ENCODE measurements around the gene TMEM60.
"Not testable (repeated sequence)": the region's sequence is repeated elsewhere in the genome, so short reads cannot be mapped to it uniquely, and the experiment has no call there.

Gene TMEM60, protein sequence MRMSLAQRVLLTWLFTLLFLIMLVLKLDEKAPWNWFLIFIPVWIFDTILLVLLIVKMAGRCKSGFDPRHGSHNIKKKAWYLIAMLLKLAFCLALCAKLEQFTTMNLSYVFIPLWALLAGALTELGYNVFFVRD

DNA sequence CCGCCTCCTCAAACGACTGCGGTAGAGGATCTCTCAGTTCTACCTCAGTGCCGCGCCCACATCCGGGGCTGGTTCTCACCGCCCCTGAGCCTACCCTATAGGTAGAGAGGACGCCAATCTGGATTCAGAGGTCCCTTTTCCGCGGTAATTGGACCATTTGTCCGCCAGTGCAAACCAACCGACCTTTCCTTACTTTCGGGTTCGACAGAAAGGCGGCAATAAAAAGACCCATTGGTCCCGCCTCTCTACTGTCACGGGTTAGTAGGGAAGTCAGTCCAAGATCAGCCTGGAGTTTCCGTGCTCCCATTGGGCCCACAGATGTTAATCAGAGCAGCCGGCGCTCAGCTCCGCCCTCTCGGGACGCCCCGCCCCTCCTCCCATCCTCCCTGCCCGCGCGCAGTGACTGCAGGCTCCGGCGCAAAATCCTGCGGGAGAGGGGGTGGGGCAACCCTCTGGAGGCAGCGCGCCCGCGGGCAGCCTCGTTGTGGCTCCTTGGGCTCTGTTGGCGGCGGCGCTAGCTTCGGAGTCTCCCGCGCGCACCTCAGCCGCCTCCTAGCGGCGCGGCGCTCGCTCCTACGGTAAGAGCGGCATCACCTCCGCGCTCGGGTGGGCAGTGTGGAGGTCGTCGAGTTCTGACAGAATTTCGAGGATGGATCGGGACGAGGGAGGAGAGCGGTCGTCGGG lies at the start of gene TMEM60, which contains the start of gene PHTF2:
Gene TMEM60, minus strand, starts transcription at position 41 of the 684 bp plus-strand sequence. CDS start 4,061 bp downstream, outside the sequence.
Gene PHTF2, plus strand, starts transcription at position 380 of the 684 bp plus-strand sequence.
- peak; percentile 90 for DNase-seq

DNA sequence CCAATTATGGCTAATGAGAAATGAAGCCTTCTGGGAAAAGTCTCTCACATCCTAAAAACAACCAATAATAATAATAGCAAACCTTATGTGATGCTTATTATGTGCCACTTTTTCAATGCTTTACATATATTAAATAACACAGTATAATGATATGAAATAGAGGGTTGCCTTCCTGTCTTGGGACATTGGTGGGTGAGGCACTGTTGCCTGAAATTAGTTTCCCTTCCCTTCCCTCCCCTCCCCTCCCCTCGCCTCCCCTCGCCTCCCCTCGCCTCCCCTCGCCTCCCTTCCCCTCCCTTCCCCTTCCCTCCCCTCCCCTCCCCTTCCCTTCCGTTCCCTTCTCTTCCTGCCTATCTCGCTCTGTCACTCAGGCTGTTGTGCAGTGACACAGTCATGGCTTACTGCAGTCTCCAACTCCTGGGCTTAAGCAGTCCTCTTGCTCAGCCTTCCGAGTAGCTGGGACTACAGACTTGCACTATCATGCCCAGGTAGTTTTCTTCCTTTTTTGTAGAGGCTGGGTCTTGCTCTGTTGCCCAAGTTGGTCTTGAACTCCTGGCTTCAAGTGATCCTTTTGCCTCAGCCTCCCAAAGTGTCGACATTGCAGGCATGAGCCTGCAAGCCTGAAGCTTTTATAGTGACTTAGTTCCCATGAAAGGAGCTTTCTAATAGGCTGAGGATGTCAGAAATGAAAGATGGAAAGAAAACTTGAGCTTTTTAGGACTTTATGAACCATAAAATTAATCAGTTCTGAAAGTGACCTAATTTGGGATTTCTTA lies 48.3 kb upstream of the TMEM60 start:
- DNase-seq, result no peak

DNA sequence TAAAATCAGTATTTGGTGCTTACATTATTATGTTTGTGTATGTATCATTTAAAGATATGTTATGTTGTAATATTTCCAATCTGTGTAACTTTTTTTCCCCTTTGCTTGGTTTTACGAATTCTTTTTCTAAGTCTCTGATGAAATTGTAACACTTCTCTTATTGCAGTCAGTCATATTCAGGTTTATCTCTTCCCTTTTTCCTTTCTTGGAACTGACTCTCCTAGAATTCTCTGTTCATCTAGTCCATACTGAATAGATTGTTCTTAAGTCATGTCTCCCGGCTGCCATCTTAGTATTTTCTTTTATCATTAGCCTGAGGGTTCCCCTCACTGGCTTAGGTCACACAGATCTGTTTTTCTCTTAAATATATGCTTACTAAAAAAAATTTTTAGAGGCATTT lies 45.0 kb upstream of the TMEM60 start:
- no peak for DNase-seq

DNA sequence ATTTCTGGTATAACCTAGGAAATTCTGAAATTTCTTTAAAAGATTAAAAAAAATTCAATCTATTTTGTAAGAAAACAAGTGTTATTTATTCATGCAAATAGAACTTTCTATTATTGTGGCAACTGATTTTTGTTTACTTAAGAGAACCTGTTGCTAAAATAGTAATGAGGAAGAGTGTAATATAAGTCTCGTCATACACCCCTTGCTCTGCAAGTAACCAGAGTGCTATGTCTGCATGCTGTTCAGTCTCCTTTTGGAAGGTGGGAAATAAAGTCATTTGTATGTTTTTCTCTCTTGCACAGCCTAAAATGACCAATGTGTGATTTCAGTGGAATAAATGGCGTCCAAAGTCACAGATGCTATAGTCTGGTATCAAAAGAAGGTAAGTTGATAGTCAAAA lies 41.7 kb upstream of the TMEM60 start:
- no peak for DNase-seq

DNA sequence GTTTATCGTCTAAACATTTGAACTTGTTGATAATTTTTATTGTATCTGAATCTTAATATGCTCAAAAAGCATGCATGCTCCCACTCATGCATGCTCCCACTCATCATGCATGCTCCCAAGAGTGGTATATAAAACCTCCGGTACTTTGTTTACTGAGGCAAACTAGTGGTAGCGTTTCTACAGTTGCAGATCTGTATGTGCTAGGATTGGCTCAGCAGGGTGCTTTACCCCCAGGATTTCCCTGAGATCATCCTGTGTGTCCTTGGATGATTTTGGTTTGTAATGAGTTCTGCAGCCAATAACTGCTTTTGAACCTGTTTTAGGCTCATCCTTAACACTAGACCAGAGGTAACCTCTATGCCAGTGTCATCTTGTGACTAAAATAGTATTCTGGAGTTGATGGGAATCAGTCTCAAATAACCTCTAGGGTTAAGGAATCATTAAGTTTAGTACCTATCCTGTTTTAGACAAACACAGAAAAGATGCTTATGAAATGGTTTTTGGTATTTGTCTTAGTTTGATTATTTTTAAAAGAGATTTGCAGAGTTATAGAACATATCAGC lies 40.8 kb upstream of the TMEM60 start:
- no peak for DNase-seq

DNA sequence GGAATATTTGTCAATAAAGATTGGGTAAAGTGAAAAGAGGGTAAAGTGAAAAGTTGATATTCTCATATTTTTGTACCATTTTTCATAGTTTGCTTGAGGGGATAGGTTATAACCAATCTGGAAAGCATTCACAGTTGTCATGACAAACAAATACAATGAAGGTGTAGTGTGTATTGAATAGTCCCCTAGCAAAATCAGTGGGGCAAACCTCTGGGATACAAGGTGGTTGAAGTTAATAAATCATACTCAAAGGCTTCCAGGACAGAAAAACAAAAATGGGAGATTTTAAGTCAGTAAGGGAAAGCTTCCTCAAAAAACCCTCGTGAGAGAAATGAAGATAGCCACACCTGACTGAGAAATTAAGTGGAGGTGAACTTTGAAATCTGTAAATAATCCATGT lies 39.7 kb upstream of the TMEM60 start:
- DNase-seq, result no peak

DNA sequence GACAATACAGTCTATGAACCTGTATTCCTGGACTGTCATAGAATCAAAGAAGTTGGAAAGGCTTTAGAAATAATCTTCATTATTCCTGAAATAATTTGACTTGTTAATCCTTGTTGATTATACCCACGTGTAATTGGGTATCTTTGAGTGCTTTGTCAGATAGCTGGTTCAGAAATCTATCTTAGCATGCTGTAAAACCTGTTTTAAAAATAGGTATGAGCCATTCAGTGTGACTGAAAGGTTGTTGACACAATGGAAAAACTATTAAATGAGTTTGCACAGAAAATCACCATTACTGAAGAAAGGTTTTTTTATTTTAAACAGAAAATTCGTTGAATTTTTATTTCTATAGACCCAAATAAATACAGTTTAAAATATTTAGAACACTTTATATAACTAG lies 39.0 kb upstream of the TMEM60 start:
- DNase-seq, result no peak

DNA sequence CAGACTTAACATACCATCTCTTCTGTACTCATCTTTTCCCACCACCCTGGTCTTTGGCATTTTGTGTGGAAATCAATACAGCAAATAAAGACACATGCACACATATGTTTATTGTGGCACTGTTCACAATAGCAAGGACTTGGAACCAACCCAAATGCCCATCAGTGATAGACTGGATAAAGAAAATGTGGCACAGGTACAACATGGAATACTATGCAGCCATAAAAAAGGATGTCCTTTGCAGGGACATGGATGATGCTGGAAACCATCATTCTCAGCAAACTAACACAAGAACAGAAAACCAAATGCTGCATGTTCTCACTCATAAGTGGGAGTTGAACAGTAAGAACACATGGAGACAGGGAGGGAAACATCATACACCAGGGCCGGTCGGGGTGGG lies 38.2 kb upstream of the TMEM60 start:
- not testable (repeated sequence) for DNase-seq

DNA sequence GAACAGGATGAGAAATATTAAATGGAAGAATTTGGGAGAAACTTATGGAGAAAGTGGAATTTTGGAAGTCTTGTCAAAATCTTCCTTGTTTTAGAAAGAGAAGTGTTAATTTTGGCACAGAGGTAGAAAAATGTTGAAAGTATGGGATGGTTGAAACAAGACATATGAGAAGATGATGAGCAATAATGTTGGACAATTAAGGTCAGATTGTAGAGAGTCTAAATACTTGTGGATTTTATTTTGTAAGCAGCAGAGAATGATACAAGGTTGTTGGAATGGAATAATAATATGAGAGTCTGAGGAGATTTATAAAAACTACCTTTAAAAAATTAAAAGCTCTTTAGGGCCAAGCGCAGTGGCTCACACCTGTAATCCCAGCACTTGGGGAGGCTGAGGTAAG lies 34.9 kb upstream of the TMEM60 start:
- no peak for DNase-seq

DNA sequence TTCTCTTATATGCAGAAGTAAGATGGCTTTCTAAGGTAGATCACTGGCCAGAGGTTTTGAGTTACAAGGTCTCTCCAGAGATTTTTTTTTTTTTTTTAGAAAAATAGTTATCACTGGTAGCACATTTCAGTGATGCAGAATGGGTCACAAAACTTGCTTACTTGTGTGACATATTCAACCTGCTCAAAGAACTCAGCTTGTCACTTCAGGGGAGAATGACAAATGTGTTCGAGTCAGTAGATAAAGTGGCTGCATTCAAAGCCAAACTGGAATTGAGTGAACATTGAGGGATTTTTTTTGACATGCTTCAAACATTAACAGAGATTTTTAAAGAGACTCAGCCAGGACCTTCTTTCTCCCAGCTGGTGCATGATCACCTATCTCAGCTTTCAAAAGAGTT lies 33.7 kb upstream of the TMEM60 start:
- no peak for DNase-seq

DNA sequence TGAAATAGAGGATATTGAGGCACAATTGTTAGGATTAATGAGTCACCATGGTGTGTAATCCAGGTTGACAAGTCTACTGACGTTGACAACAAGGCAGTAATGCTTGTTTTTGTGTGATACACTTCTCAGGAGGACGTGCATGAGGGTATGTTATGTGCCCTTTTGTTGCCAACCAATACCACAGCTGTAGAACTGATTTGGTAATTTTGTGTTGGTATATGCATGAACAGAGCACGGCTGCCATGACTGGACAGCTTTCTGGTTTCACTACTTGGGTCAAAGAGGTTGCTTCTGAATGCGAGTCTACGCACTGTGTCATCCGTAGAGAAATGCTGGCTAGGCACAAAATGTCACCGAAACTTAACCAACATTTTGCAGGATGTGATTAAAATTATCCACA lies 33.2 kb upstream of the TMEM60 start:
- no peak for DNase-seq

DNA sequence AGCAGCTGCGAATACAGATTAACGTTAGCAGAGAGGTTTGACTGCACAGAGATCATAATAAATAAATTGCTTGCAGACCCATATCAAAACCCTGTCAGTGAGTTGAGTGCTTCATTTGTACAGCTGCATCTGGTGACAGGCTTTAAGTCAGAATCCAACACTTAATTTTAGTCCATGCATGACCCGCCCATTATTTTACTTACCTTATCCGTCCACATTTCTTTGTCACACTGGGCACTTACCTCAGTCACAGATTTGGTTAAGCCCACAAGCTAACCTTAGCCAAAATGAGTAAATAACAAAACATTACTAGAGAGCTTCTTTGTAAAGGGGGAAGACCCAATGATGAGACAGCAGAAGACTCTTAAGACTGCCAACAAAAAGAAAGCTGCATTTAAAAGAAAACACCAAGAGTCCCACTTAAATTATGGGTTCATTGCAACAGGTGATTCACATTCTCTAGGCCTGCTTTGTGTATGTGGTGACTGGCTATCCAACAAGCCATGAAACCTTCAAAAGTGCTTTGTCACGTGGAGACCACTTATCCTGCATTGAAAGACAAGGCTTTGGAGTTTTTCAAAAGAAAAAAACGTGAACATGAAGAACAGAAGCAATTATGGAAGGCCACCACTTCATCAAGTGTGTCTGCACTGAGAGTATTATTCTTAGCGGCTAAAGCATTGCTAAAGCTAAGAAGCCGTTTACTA lies 32.6 kb upstream of the TMEM60 start:
- DNase-seq, result no peak

DNA sequence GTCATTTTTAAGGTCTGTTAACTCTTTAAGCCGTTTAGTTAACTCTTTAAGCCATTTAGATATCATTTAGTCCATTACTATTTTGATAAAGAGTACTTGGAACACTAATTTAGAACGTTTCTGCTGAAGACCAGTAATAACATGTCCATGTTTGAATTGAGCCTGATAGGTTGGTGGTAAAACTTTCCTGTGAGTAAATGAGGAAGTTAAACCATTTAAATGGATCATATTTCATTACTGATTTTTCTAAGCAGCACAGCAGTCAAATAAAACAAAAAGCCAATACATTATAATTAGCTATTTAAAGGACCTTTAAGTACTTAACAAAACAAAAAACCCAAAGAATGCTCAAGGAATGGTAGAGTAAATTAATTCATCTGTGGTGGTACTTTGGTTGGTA lies 29.8 kb upstream of the TMEM60 start:
- no peak for DNase-seq

DNA sequence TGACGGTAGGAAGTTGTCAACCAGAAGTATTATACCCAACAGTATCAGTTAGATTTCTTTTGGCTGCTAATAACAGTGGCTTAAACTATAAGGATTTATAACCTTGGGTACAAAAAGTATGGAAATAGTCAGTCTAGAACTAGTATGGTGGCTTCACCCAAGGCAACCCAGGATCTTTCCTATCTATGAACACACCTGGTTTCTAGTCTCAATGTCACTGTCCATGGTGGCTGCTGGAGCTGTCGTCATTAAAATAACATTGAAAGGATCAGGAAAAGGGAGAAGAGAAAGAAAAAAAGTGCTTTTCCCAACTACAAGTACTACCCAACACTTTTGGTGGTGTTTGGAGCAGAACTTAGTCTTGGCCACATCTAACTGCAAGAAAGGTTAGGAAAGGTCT lies 28.1 kb upstream of the TMEM60 start:
- DNase-seq, result no peak

DNA sequence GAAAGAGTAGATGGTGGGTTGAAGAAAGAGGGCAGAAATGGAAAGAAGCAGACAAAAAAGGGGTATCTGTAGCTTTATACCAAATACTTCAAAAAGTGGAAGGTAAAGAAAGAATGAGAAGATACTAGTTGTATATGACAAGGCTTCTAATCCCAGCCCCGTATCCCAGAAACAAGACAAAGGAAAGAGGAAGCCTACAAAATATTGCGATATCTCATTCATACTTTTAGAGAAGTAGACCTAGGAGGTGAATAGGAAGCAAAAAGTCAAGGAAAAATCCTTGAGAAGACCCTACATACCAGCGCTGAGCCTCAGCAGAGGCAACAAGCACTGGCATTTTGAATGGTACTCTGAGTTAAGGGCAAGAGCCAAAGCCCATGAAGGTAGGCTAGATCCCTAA lies 26.9 kb upstream of the TMEM60 start:
- DNase-seq, result no peak

DNA sequence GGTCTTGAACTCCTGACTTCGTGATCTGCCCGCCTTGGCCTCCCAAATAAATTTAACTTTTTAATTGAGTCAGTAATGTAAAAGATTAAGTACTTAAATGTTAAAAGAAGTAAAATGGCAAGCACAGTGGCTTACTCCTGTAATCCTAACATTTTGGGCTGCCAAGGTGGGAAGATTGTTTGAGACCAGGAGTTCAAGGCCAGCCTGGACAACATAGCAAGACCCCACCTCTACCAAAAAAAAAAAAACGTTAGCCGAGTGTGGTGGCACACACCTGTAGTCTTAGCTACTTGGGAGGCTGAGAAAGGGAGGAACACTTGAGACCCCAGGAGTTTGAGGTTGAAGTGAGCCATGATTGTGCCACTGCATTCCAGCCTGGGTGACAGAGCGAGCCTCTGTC lies 26.4 kb upstream of the TMEM60 start:
- no peak for DNase-seq

DNA sequence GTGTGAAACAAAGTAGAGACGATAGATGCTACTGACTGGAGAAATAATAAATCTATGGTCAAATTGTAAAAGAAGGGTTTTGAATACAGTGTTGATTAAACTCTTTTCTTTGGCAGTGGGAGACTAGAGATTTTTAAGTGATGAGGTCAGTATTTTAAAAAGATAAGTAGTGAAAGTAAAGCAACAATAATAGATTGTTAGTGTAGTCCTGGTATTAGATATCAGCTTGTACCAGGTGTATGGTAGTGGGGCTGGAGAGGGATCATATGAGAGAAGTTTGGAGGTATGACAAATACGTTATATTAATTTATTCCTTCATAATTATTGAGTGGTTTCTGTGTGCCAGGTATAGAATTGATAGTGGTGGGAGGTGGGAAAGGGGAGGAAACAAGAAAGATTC lies 25.6 kb upstream of the TMEM60 start:
- no peak for DNase-seq

DNA sequence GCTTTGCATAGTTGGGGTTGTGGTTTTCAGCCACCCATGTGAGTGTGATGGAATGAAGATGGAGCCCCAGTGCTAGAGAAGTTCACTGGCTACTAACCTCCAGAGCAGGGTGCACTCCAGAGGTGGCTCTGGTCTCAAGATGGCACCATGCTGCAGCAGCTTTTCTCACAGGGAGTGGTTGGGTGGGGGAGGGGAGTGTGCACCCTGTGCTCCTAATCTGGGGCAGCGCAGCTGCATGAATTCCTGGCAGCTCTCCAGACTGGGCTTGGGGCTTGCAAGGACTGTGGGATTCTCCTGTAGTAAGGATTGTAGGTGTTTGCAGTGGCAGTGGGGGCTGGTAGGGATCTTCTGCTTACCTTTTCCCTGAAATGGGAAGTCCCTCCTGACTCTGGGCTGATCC lies 24.0 kb upstream of the TMEM60 start:
- DNase-seq, result no peak

DNA sequence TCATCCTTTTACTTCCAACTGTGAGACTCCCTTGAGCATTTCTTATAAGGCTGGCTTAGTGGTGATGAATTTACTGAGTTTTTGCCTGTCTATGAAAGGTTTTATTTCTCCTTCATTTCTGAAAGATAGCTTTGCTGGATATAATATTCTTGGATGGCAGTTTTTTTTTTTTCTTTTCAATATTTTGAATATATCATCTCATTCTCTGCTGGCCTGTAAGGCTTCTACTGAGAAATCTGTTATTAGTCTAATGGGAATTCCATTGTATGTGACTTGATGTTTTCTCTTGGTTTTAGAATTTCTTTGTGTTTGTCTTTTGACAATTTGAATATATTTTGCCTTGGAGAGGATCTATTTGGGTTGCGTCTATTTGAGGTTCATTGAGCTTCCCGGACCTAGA lies 22.7 kb upstream of the TMEM60 start:
- DNase-seq, result no peak

DNA sequence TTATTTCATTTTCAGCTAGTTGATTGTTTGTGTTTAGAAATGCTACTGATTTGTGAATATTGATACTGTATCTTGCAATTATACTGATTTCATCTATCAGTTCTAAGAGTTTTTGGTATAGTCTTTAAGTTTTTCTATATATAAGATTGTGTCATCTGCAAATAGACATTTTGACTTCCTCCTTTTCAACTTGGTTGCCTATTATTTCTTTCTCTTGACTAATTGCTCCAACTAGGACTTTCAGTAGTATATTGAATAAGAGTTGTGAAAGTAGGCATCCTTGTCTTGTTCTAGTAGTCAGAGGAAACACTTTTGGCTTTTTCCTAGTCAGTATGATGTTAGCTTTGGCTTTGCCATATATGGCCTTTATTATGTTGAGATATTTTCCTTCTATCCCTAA lies 20.8 kb upstream of the TMEM60 start:
- no peak for DNase-seq

DNA sequence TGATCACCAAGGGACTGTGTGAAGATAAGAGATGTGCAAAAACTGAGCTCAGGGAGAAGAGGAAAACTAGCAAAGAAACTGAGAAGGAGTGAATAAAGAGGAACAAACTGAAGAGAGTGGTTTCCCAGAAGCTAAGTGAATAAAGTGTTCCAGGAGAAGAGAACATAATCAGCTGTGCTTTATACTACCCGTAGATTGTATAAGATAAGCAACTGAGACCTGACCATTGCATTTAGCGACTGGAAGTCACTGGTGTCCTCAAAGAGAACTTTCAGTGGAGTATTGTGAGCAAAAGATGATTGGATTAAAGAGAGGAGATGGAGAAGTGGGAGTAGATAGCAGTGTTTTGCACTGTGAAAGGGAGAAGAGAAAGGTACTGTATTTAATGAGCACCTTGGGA lies 14.9 kb upstream of the TMEM60 start:
- no peak for DNase-seq

DNA sequence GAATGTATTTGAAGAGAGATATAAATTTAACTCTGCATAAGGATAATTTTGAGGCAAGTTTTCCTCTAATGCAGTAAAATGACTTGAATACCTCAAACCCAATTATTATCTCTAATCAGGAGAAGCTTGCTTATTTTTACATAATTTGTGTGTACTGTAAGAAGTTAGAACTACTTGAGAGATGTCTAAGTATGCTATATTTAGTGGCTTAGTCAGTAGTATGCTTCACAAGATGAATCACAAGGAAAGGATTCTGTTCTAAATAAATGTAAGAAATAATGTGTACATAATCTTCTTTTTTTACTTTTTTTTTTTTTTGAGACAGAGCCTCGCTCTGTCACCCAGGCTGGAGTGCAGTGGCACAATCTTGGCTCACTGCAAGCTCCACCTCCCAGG lies 14.1 kb upstream of the TMEM60 start:
- DNase-seq, result no peak
